SK-N-SH treated with all-trans-retinoic acid at 6 μM for 48 hours (cell line): ENCODE results near the gene UVSSA.
A peak's percentile ranks its signal among the peaks of the same experiment; 100 is the strongest.

Experiments
- ATAC-seq: fragments of 200-7000 bp; cut with Tn5 transposase; 3 replicates; pipeline ENCODE4 v1.9.1; 2020; ENCODE audit warnings: mild to moderate bottlenecking, moderate library complexity
- ARNTL ChIP-seq: fragments of 450-650 bp; formaldehyde crosslinking; IDR thresholded peaks from 2 replicates; pipeline ENCODE4 v1.5.0; 2020; ENCODE audit warnings: low read depth, mild to moderate bottlenecking, moderate library complexity, borderline replicate concordance
- BACH2 ChIP-seq: fragments of 250-450 bp; sonication (Bioruptor Pico); IDR thresholded peaks from 2 replicates; pipeline ENCODE4 v1.9.0; 2021; ENCODE audit warnings: mild to moderate bottlenecking, borderline replicate concordance
- CSRNP3 ChIP-seq: fragments of 250-450 bp; sonication (Bioruptor Pico); IDR thresholded peaks from 2 replicates; pipeline ENCODE4 v1.5.1; 2021; ENCODE audit warnings: mild to moderate bottlenecking, moderate library complexity
- ESRRG ChIP-seq: fragments of 250-450 bp; sonication (Bioruptor Pico); IDR thresholded peaks from 2 replicates; pipeline ENCODE4 v1.6.1; 2021; ENCODE audit warnings: mild to moderate bottlenecking
- PATZ1 ChIP-seq: fragments of 250-450 bp; sonication (Bioruptor Pico); IDR thresholded peaks from 2 replicates; pipeline ENCODE4 v1.8.0; 2020; ENCODE audit warnings: mild to moderate bottlenecking, moderate library complexity, borderline replicate concordance
- POU6F1 ChIP-seq: fragments of 250-450 bp; sonication (Bioruptor Pico); IDR thresholded peaks from 2 replicates; pipeline ENCODE4 v1.8.0; 2021; ENCODE audit warnings: low read depth, mild to moderate bottlenecking, moderate library complexity, borderline replicate concordance
- PPARA ChIP-seq: fragments of 250-450 bp; sonication (Bioruptor Pico); IDR thresholded peaks from 2 replicates; pipeline ENCODE4 v1.5.0; 2020; ENCODE audit warnings: mild to moderate bottlenecking, borderline replicate concordance
- RARB ChIP-seq: fragments of 250-450 bp; sonication (Bioruptor Pico); IDR thresholded peaks from 2 replicates; pipeline ENCODE4 v1.8.0; 2021; ENCODE audit warnings: mild to moderate bottlenecking, moderate library complexity
- SNAI2 ChIP-seq: fragments of 250-450 bp; sonication (Bioruptor Pico); IDR thresholded peaks from 2 replicates; pipeline ENCODE4 v1.5.0; 2020; ENCODE audit warnings: mild to moderate bottlenecking, moderate library complexity
- TOX ChIP-seq: fragments of 250-450 bp; sonication (Bioruptor Pico); IDR thresholded peaks from 2 replicates; pipeline ENCODE4 v1.8.0; 2021; ENCODE audit warnings: mild to moderate bottlenecking, moderate library complexity, borderline replicate concordance
- TSHZ2 ChIP-seq: fragments of 250-450 bp; sonication (Bioruptor Pico); IDR thresholded peaks from 2 replicates; pipeline ENCODE4 v1.5.0; 2020; ENCODE audit warnings: mild to moderate bottlenecking, moderate library complexity
- ZC3H10 ChIP-seq: fragments of 250-450 bp; sonication (Bioruptor Pico); IDR thresholded peaks from 2 replicates; pipeline ENCODE4 v1.5.1; 2021; ENCODE audit warnings: mild to moderate bottlenecking, moderate library complexity
- ZFP3 ChIP-seq: fragments of 250-450 bp; sonication (Bioruptor Pico); IDR thresholded peaks from 2 replicates; pipeline ENCODE4 v1.5.0; 2020; ENCODE audit warnings: mild to moderate bottlenecking, moderate library complexity
- ZNF565 ChIP-seq: fragments of 450-650 bp; formaldehyde crosslinking; conservative IDR thresholded peaks from 2 replicates; pipeline ENCODE4 v1.5.0; 2020; ENCODE audit warnings: low read depth, mild to moderate bottlenecking, moderate library complexity
- ZNF8 ChIP-seq: fragments of 450-650 bp; formaldehyde crosslinking; IDR thresholded peaks from 2 replicates; pipeline ENCODE4 v1.5.0; 2020; ENCODE audit warnings: mild to moderate bottlenecking, moderate library complexity

Gene UVSSA

GRCh38 chr4:1349359-1350168 lies 2.6 kb downstream of the UVSSA start:
- ATAC-seq, result no peak
- TF ChIP-seq RARB (CRISPR knock-in tag) (no peak), TOX (CRISPR knock-in tag) (no peak), ESRRG (CRISPR knock-in tag) (no peak)

GRCh38 chr4:1350169-1350520 lies 3.1 kb downstream of the UVSSA start:
- TF ChIP-seq ZFP3 (CRISPR knock-in tag) (no peak), PPARA (CRISPR knock-in tag) (no peak)
- no peak for ATAC-seq

GRCh38 chr4:1351854-1352566 lies 5.0 kb downstream of the UVSSA start:
- peak; percentile 72 for ATAC-seq
- TF ChIP-seq TOX (CRISPR knock-in tag) (no peak), ZC3H10 (CRISPR knock-in tag) (no peak), TSHZ2 (CRISPR knock-in tag) (no peak), ZFP3 (CRISPR knock-in tag) (no peak), BACH2 (no peak), ZNF8 (CRISPR knock-in tag) (no peak)

- ATAC-seq, result no peak
- TF ChIP-seq PPARA (CRISPR knock-in tag) (no peak), POU6F1 (CRISPR knock-in tag) (no peak), PATZ1 (no peak), ZNF8 (CRISPR knock-in tag) (no peak), ZC3H10 (CRISPR knock-in tag) (no peak), RARB (CRISPR knock-in tag) (no peak), ESRRG (CRISPR knock-in tag) (no peak), ZNF565 (no peak), ZFP3 (CRISPR knock-in tag) (no peak), TOX (CRISPR knock-in tag) (no peak), SNAI2 (no peak), BACH2 (no peak), ARNTL (CRISPR knock-in tag) (no peak), CSRNP3 (CRISPR knock-in tag) (no peak)
- TF ChIP-seq, all 23 proteins: peak for 0
Measured at GRCh38 chr4:1352567-1352900, 5.5 kb downstream of the UVSSA start.
